Pancreas (tissue), 10 donors: ENCODE measurements around the gene UBR2. TPM values are rescaled to one million over a fixed set of nuclear protein-coding genes. Genes with fewer than 3 reads are reported as not detected.

Source experiments
- ATAC-seq, 4 donors: fragments of 200-7000 bp; cut with Tn5 transposase; one replicate each; pipeline versions ENCODE4 v1.8.0 to v1.9.1; 2020; ENCODE audit warnings: mild to moderate bottlenecking in 4 of 4, moderate library complexity in 4 of 4
- DNase-seq, 6 donors: peaks; one replicate each; pipeline ENCODE4 v3.0.0-alpha.2; 2020
- FAIRE-seq: peaks from 2 replicates; lab custom pipeline; 2012; peaks lifted over from hg19 to GRCh38; lab: Jason Lieb, UNC
- H3K27ac ChIP-seq, 4 donors: fragments of 200-600 bp; sonication (generic); 1 replicate in 3 of 4; 2 replicates in 1 of 4; pipeline versions ENCODE4 v1.5.0 to v1.8.0; 2020
- H3K27me3 ChIP-seq, 4 donors: fragments of 200-600 bp; one replicate each; pipeline ENCODE4 v1.8.0; 2021
- H3K36me3 ChIP-seq, 3 donors: fragments of 200-600 bp; sonication (generic) in 1 of 3; one replicate each; pipeline versions ENCODE4 v1.5.0 to v1.8.0; 2020 to 2021
- H3K4me1 ChIP-seq, 3 donors: fragments of 200-600 bp; one replicate each; pipeline ENCODE4 v1.8.0; 2021
- H3K4me3 ChIP-seq, 4 donors: fragments of 200-600 bp; sonication (generic) in 2 of 4; one replicate each; pipeline versions ENCODE4 v1.5.0 to v1.8.0; 2020 to 2021
- H3K9me3 ChIP-seq, 4 donors: fragments of 200-600 bp; one replicate each; pipeline ENCODE4 v1.8.0; 2021
- WGBS, 2 donors: extraction: QIAGEN DNeasy Blood & Tissue Kit; methylation state at CpG; one replicate each; pipeline ENCODE4 v1.1.7; 2013; 5-methylcytosine and 5-hydroxymethylcytosine counted together
- intact Hi-C, 3 donors: fragments of 100-400 bp; cut with DNase I; formaldehyde crosslinking; loops; one replicate each; pipeline versions ENCODE4 v1.11.1 to v1.14.2; 2022
- polyA plus RNA-seq, 2 donors: library from polyadenylated mRNA; stranded (reverse); fragments of 200-250 nt; gene quantifications; one replicate each; pipeline ENCODE4 v1.2.3, GENCODE V29; 2013
- total RNA-seq, 6 donors: library from RNA; stranded (reverse); fragmentation: NEBNext Ultra II Directional in 4 of 6; extraction: Animal tissue kit (Norgen Biotek cat#: 25700) in 4 of 6; gene quantifications; one replicate each; pipeline versions ENCODE4 v1.2.1 to v1.2.4, GENCODE V29; 2021 to 2023
- TF ChIP-seq, protein P1 (sequence below), 4 donors: fragments of 200-600 bp; sonication (generic) in 3 of 4; IDR thresholded peaks; one replicate each; pipeline versions ENCODE4 v1.5.0 to v1.8.0; 2021; ENCODE audit warnings: antibody characterized with exemption in 4 of 4
- donor health status: healthy with polysubstance abuse.
- donor health status: DM: no; HTN: no; CAD: no; lungs with moderate emphysema.
- donor health status: DM: no; HTN: no; CAD: no.
- donor health status: control.
- donor health status: control.
- donor health status: Bipolar disorder and iron deficiency.
- donor health status: DM: yes; HTN: yes; CAD: no.
- donor health status: DM: no; HTN: no; CAD: no.
- donor health status: DM: no; HTN: no; CAD: no.
- donor health status: DM: yes; HTN: yes; CAD: no.

Gene UBR2
- total and polyA plus RNA-seq, 8 donors, result 9.4 to 22.0 (median 17.9) TPM

DNA sequence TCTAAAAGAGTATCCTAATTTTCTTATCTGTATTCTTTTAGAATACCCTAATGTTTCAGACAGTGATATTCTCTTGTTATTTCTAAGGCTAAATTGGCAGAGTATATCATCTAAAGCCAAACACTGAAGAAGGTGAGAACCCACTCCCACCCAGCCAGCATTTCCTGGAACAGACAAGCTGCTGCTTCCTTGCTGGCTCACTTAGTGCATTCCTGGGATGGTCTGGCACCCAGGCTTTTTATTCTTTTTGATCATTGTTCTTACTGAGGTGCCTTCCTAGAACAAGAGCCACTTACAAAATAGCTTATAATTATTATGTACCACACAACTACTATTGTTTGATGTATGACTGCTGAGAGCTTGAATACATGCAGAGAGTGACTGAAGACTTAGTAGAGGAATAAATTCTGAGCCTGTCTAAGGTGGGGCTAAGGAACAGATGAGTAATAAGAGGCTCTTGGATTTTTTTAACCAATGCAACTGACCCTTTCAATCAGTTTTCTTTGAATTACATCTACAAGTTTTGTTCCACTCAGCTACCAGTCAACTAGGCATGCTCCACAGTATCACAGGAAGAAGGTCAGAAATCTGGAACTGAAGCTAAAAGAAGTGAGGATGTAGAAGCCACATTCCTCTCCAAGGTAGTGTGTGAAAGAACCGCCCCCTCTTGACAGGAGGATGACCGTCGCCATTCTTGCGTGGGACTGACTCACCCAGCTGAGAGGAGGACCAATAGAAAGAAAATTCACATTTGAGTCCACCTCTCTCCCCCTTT, 128.5 kb downstream of the UBR2 start:
- H3K4me1 ChIP-seq, result peaks cover 0 to 5% (median 2%) of the 10 kb centered on the region in 3 donors
- WGBS, 2 donors, result 75 to 88% methylated on average over 4 of the region's 4 CpGs

DNA sequence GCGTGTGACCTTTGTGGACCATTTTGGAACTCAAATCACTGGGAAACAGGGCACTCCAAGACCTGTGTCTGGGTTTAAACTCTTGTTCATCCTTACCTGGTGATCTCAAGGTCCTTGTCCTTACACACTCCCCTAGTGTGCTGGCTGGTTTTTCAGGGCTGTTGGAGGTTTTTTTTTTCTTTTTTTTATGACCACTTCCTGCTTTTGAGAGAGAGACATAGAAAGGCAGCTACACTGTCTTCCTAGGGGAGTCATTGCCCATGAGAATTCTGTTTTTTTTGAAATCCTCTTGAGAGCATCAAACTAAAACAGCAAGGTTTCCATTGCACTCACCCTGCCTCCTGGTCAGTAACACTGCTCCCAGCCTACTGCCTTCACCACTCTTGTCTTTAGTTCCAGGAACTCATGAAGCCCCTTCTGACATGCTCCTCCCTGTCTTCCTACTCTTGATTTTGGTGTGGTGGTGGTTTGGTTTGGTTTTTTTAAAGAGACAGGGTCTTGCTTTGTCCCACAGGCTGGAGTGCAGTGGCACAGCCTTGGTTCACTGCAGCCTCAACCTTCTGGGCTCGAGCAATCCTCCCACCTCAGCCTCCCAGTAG, 130.0 kb downstream of the UBR2 start:
- Histone ChIP-seq H3K4me3 (no peak overlapping the region), H3K27ac (peak overlapping the region in 1 of 4 donors; percentile 0), H3K27me3 (no peaks in the 10 kb centered on the region), H3K36me3 (peaks cover 0 to 19% (median 0%) of the 10 kb centered on the region in 3 donors), H3K4me1 (peaks cover 0 to 5% (median 2%) of the 10 kb centered on the region in 3 donors), H3K9me3 (no peaks in the 10 kb centered on the region)
- 96 to 98% methylated on average over 2 of the region's 2 CpGs for WGBS, 2 donors
- ATAC-seq (no peak), FAIRE-seq (no peak), DNase-seq (no peak)
- intact Hi-C loops, result no loop called here
- TF ChIP-seq, protein P1, sequence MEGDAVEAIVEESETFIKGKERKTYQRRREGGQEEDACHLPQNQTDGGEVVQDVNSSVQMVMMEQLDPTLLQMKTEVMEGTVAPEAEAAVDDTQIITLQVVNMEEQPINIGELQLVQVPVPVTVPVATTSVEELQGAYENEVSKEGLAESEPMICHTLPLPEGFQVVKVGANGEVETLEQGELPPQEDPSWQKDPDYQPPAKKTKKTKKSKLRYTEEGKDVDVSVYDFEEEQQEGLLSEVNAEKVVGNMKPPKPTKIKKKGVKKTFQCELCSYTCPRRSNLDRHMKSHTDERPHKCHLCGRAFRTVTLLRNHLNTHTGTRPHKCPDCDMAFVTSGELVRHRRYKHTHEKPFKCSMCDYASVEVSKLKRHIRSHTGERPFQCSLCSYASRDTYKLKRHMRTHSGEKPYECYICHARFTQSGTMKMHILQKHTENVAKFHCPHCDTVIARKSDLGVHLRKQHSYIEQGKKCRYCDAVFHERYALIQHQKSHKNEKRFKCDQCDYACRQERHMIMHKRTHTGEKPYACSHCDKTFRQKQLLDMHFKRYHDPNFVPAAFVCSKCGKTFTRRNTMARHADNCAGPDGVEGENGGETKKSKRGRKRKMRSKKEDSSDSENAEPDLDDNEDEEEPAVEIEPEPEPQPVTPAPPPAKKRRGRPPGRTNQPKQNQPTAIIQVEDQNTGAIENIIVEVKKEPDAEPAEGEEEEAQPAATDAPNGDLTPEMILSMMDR (IDR thresholded peaks at IDR 0.05), result no peak

More for the DNA sequence above, 128.5 kb downstream of the UBR2 start:
- no peak for DNase-seq
- no peak overlapping the region for H3K4me3 ChIP-seq
- FAIRE-seq, result no peak
- TF ChIP-seq, protein P1 (IDR thresholded peaks at IDR 0.05), result no peak
- H3K9me3 ChIP-seq, result no peaks in the 10 kb centered on the region
- H3K27ac ChIP-seq, result peak overlapping the region in 1 of 4 donors; percentile 33
- intact Hi-C loops, result no loop called here
- no peaks in the 10 kb centered on the region for H3K27me3 ChIP-seq
- ATAC-seq, result peak in 2 of 4 donors; percentile 14 to 41
- peaks cover 0 to 34% (median 0%) of the 10 kb centered on the region in 3 donors for H3K36me3 ChIP-seq

DNA sequence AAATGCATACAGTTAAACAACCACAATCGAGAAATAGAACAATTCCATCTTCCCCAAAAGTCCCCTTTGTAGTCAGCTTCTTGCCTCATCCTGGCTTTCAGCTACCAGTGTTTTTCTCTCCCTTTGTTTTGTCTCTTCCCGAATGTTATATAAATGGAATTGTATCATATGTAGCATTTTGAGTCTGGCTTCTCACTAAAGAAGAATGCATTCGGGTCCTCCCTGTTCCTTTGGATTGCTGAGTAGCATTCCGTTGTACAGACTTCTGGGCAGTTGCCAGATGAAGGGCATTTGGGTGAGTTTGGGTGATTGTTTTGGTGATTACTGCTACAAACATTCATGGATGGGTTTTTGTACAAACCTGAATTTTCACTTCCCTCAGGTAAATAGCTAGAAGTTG, 130.8 kb downstream of the UBR2 start:
- no peak for FAIRE-seq
- intact Hi-C loops, result no loop called here
- H3K4me3 ChIP-seq, result no peak overlapping the region
- TF ChIP-seq, protein P1 (IDR thresholded peaks at IDR 0.05), result no peak
- no peak overlapping the region for H3K27ac ChIP-seq
- H3K9me3 ChIP-seq, result no peaks in the 10 kb centered on the region
- H3K4me1 ChIP-seq, result peaks cover 0 to 5% (median 2%) of the 10 kb centered on the region in 3 donors
- ATAC-seq, result no peak
- 83 to 89% methylated on average over 4 of the region's 4 CpGs for WGBS, 2 donors
- H3K36me3 ChIP-seq, result peaks cover 0 to 12% (median 0%) of the 10 kb centered on the region in 3 donors
- H3K27me3 ChIP-seq, result no peaks in the 10 kb centered on the region
- DNase-seq, result no peak

DNA sequence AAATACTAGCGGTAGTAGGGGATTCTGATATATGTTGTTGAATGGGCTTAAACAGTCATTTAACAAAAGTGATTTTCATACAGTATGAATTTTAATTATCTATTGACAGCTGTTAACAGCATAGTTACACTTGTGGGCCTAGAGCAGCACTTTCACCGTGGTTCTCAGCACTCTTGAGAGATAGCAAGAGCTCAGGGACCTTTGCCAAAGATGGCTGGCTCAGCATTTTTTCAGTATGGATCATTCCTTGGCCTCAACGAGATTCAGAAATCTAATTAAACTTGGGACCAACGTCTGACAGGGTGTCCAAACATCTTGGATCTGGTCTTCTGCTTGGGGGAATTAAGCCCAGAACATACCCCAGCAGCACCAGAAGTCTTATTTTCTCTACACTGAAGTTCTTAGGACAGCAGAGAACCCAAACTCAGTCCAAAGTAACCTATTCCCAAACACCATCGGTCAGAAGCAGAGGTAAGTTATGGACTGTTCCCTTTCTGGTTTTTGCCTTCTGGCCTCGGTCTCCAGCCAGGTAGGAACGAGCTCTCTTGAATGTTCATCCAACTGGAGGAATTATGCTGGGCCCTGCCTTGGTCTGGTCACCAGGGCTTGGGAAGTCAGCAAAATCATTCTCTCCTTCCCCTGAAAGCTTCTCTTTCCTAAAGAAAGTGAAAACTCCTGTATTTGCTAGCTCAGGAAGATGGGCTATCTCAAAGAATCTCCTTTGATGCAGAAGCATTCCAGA, 132.9 kb downstream of the UBR2 start:
- DNase-seq (no peak), ATAC-seq (peak in 1 of 4 donors; percentile 8)
- TF ChIP-seq, protein P1 (IDR thresholded peaks at IDR 0.05), result no peak

More for the DNA sequence above, 132.9 kb downstream of the UBR2 start:
- no peak overlapping the region for H3K27ac ChIP-seq
- WGBS, 2 donors, result 64 to 69% methylated on average over 7 of the region's 7 CpGs
- H3K4me3 ChIP-seq, result no peak overlapping the region
- intact Hi-C loops, result no loop called here
- H3K27me3 ChIP-seq, result no peaks in the 10 kb centered on the region
- no peaks in the 10 kb centered on the region for H3K4me1 ChIP-seq
- no peaks in the 10 kb centered on the region for H3K9me3 ChIP-seq
- peaks cover 0 to 12% (median 0%) of the 10 kb centered on the region in 3 donors for H3K36me3 ChIP-seq
- FAIRE-seq, result no peak
